ENCODE measurements around the gene RBMS3. TPM values are rescaled to one million over a fixed set of nuclear protein-coding genes. Genes with fewer than 3 reads are reported as not detected.
"Not testable (repeated sequence)": the region's sequence is repeated elsewhere in the genome, so short reads cannot be mapped to it uniquely, and the experiment has no call there.

RBMS3 gene
- total RNA-seq, 1 donor from 2014 or later: 58.5 TPM

- no peaks in the 10 kb centered on the region for H3K9me3 ChIP-seq
- no peaks in the 10 kb centered on the region for H3K27me3 ChIP-seq (ENCODE audit: low read depth)
- intact Hi-C loops (cut with DNase I): no loop called here
- TF ChIP-seq, protein P1, sequence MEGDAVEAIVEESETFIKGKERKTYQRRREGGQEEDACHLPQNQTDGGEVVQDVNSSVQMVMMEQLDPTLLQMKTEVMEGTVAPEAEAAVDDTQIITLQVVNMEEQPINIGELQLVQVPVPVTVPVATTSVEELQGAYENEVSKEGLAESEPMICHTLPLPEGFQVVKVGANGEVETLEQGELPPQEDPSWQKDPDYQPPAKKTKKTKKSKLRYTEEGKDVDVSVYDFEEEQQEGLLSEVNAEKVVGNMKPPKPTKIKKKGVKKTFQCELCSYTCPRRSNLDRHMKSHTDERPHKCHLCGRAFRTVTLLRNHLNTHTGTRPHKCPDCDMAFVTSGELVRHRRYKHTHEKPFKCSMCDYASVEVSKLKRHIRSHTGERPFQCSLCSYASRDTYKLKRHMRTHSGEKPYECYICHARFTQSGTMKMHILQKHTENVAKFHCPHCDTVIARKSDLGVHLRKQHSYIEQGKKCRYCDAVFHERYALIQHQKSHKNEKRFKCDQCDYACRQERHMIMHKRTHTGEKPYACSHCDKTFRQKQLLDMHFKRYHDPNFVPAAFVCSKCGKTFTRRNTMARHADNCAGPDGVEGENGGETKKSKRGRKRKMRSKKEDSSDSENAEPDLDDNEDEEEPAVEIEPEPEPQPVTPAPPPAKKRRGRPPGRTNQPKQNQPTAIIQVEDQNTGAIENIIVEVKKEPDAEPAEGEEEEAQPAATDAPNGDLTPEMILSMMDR (IDR thresholded peaks at IDR 0.05): no peak
- peaks cover 21% of the 10 kb centered on the region for H3K4me1 ChIP-seq
- H3K27ac ChIP-seq: no peak overlapping the region
- H3K4me3 ChIP-seq: peak overlapping the region; percentile 1
- no peaks in the 10 kb centered on the region for H3K36me3 ChIP-seq
- no peak for DNase-seq
- ATAC-seq: no peak
Measured at GRCh38 chr3:29353807-29354206, 72.9 kb downstream of the RBMS3 start.

DNA sequence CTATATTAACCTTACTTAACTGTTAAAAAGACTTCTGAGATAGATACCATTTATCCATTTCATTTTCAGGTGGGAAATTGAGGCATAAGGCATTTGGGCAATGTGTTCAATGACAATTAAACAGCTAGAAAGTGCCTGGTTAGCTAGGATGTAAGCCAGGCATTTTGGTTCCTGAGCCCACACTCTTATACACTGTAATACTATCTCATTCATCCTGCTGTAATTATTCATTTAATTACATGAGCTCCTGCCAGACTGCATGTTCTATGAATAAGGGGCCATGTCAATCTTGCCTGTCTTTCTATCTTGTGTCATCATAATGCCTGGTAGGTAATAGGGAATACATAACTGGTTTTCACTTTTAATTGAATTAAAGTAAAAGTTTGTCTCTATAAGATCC is 74.0 kb downstream of the RBMS3 start:
- ATAC-seq (no peak), DNase-seq (no peak)
- Histone ChIP-seq H3K4me1 (peaks cover 21% of the 10 kb centered on the region), H3K27me3 (ENCODE audit: low read depth) (no peaks in the 10 kb centered on the region), H3K4me3 (no peak overlapping the region), H3K9me3 (no peaks in the 10 kb centered on the region), H3K27ac (no peak overlapping the region), H3K36me3 (no peaks in the 10 kb centered on the region)
- TF ChIP-seq, protein P1 (IDR thresholded peaks at IDR 0.05): no peak
- intact Hi-C loops (cut with DNase I): no loop called here

DNA sequence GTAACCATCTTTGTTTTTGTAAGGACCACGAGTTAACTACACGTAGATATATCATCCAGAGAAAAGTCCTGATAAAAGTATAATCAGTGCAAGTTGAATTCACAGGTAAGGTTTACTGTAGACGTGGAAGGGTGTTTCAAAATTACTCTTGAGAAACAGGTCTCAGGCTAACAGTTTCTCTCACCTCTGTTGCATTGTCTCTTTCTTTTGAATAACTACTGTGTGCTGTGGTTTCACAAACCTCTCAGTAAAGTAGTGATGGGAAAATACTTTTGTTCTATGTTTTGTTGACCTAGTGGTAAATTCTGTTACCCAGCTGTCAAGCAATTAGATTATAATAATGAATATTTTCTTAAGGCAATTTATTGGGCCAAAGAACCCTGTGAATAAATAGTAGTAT is 75.2 kb downstream of the RBMS3 start:
- TF ChIP-seq, protein P1 (IDR thresholded peaks at IDR 0.05): no peak

DNA sequence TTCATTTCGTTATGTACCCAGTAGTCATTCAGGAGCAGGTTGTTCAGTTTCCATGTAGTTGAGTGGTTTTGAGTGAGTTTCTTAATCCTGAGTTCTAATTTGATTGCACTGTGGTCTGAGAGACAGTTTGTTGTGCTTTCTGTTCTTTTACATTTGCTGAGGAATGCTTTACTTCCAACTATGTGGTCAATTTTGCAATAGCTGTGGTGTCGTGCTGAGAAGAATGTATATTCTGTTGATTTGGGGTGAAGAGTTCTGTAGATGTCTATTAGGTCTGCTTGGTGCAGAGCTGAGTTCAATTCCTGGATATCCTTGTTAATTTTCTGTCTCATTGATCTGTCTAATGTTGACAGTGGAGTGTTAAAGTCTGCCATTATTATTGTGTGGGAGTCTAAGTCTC is 79.4 kb downstream of the RBMS3 start:
- H3K27ac ChIP-seq; H3K4me1 ChIP-seq; H3K9me3 ChIP-seq; intact Hi-C loops (cut with DNase I); H3K4me3 ChIP-seq; ATAC-seq; H3K36me3 ChIP-seq; DNase-seq; H3K27me3 ChIP-seq (ENCODE audit: low read depth): not testable (repeated sequence)

More for the DNA sequence above, 75.2 kb downstream of the RBMS3 start:
- DNase-seq (no peak), ATAC-seq (no peak)
- no peaks in the 10 kb centered on the region for H3K36me3 ChIP-seq
- no peak overlapping the region for H3K4me3 ChIP-seq
- peaks cover 21% of the 10 kb centered on the region for H3K4me1 ChIP-seq
- H3K27ac ChIP-seq: no peak overlapping the region
- intact Hi-C loops (cut with DNase I): no loop called here
- no peaks in the 10 kb centered on the region for H3K9me3 ChIP-seq
- H3K27me3 ChIP-seq (ENCODE audit: low read depth): no peaks in the 10 kb centered on the region

GRCh38 chr3:29363110-29363509 is 82.2 kb downstream of the RBMS3 start:
- Histone ChIP-seq H3K4me3 (no peak overlapping the region), H3K4me1 (peaks cover 5% of the 10 kb centered on the region), H3K9me3 (no peaks in the 10 kb centered on the region), H3K27ac (no peak overlapping the region), H3K27me3 (ENCODE audit: low read depth) (no peaks in the 10 kb centered on the region), H3K36me3 (no peaks in the 10 kb centered on the region)
- no peak for ATAC-seq
- intact Hi-C loops (cut with DNase I): no loop called here
- DNase-seq: no peak
- TF ChIP-seq, protein P1 (IDR thresholded peaks at IDR 0.05): no peak

- no peaks in the 10 kb centered on the region for H3K9me3 ChIP-seq
- no peak for ATAC-seq
- no peaks in the 10 kb centered on the region for H3K36me3 ChIP-seq
- intact Hi-C loops (cut with DNase I): no loop called here
- H3K27me3 ChIP-seq (ENCODE audit: low read depth): no peaks in the 10 kb centered on the region
- H3K4me3 ChIP-seq: no peak overlapping the region
- no peak for DNase-seq
- TF ChIP-seq, protein P1 (IDR thresholded peaks at IDR 0.05): no peak
- H3K4me1 ChIP-seq: peaks cover 17% of the 10 kb centered on the region
- no peak overlapping the region for H3K27ac ChIP-seq
Measured at GRCh38 chr3:29370021-29370420, 89.2 kb downstream of the RBMS3 start.

Measured in lower lobe of right lung (tissue), 2 donors.